DND-41 (cell line): ENCODE results near the gene TECRL.

Experiments used
- ATAC-seq: fragments of 200-7000 bp; cut with Tn5 transposase; 3 replicates; pipeline ENCODE4 v1.9.1; 2021; ENCODE audit warnings: low read depth; ENCODE audit not compliant: insufficient read depth
- DNase-seq: peaks from one replicate; pipeline ENCODE4 v3.0.0-alpha.2; 2020
- H2AFZ ChIP-seq: 2 replicates; pipeline ENCODE4 v1.6.0; 2012; ENCODE audit warnings: low read depth, low read length
- H3K27ac ChIP-seq: 2 replicates; pipeline ENCODE4 v1.5.1; 2012; ENCODE audit warnings: low read length, inconsistent platforms
- H3K27me3 ChIP-seq: fragments of 200-600 bp; sonication (generic); 2 replicates; pipeline ENCODE4 v1.6.0; 2012; ENCODE audit warnings: low read length, mild to moderate bottlenecking, inconsistent platforms; ENCODE audit not compliant: insufficient read depth, poor library complexity
- H3K36me3 ChIP-seq: 2 replicates; pipeline ENCODE4 v1.5.1; 2012; ENCODE audit warnings: low read length, inconsistent platforms; ENCODE audit not compliant: insufficient read depth
- H3K4me1 ChIP-seq: 2 replicates; pipeline ENCODE4 v1.5.1; 2012; ENCODE audit warnings: mild to moderate bottlenecking, low read length; ENCODE audit not compliant: insufficient read depth
- H3K4me2 ChIP-seq: 2 replicates; pipeline ENCODE4 v1.6.0; 2012; ENCODE audit warnings: mild to moderate bottlenecking, moderate library complexity, low read length, inconsistent platforms; ENCODE audit not compliant: insufficient read depth
- H3K4me3 ChIP-seq, 2 experiments: fragments of 200-600 bp in 1 of 2; shearing (Covaris generic) in 1 of 2; 2 replicates each; pipeline ENCODE4 v1.5.1; 2012 to 2016; ENCODE audit warnings: inconsistent platforms in 2 of 2, low read length in 2 of 2, mild to moderate bottlenecking in 2 of 2, low read depth in 1 of 2, moderate library complexity in 1 of 2
- H3K79me2 ChIP-seq: 2 replicates; pipeline ENCODE4 v1.6.0; 2012; ENCODE audit warnings: low read length, inconsistent platforms; ENCODE audit not compliant: insufficient read depth
- H3K9ac ChIP-seq: 2 replicates; pipeline ENCODE4 v1.6.0; 2012; ENCODE audit warnings: low read depth, mild to moderate bottlenecking, inconsistent platforms, low read length, moderate library complexity
- H3K9me3 ChIP-seq: 2 replicates; pipeline ENCODE4 v1.5.1; 2012; ENCODE audit warnings: low read length, moderate library complexity, mild to moderate bottlenecking, inconsistent platforms; ENCODE audit not compliant: insufficient read depth, severe bottlenecking
- H4K20me1 ChIP-seq: 2 replicates; pipeline ENCODE4 v1.6.0; 2012; ENCODE audit warnings: low read length; ENCODE audit not compliant: insufficient read depth
- EZH2 ChIP-seq: IDR thresholded peaks from 3 replicates; pipeline ENCODE4 v1.6.1; 2012; ENCODE audit warnings: borderline replicate concordance, low read depth, mild to moderate bottlenecking, moderate library complexity, low read length, inconsistent platforms; ENCODE audit not compliant: severe bottlenecking
- TF ChIP-seq, protein P1 (sequence below): IDR thresholded peaks from 2 replicates; pipeline ENCODE4 v1.5.1; 2012; ENCODE audit warnings: borderline replicate concordance, low read length, moderate library complexity, mild to moderate bottlenecking; ENCODE audit not compliant: poor library complexity, severe bottlenecking; ENCODE audit errors: extremely low read depth

The TECRL gene

DNA sequence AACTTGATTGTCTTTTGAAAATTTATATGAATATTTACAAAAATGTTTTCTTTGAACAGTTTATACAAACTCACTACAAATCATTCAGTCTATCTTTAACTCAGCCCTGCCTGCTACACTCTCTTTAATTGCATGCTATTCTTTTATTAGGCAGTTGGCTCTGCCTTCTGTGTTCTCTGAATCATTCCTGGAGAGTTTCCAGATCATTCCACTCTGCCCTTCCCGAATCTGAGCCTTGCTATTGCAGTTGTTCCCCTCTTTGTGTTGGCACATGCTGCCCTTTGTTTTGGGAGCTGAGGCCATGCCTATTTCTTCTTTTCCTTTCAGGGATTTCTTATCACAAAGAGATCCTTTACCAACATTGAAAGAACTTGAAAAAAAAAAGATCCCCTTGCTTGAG is 8.7 kb upstream of the TECRL start:
- DNase-seq (no peak), ATAC-seq (no peak)
- no peaks in the 10 kb centered on the region for H4K20me1 ChIP-seq
- no peaks in the 10 kb centered on the region for H3K9me3 ChIP-seq
- H3K27ac ChIP-seq = no peak overlapping the region
- H3K36me3 ChIP-seq = no peaks in the 10 kb centered on the region
- no peaks in the 10 kb centered on the region for H3K79me2 ChIP-seq
- TF ChIP-seq, protein P1, sequence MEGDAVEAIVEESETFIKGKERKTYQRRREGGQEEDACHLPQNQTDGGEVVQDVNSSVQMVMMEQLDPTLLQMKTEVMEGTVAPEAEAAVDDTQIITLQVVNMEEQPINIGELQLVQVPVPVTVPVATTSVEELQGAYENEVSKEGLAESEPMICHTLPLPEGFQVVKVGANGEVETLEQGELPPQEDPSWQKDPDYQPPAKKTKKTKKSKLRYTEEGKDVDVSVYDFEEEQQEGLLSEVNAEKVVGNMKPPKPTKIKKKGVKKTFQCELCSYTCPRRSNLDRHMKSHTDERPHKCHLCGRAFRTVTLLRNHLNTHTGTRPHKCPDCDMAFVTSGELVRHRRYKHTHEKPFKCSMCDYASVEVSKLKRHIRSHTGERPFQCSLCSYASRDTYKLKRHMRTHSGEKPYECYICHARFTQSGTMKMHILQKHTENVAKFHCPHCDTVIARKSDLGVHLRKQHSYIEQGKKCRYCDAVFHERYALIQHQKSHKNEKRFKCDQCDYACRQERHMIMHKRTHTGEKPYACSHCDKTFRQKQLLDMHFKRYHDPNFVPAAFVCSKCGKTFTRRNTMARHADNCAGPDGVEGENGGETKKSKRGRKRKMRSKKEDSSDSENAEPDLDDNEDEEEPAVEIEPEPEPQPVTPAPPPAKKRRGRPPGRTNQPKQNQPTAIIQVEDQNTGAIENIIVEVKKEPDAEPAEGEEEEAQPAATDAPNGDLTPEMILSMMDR = no peak
- no peak for TF ChIP-seq EZH2
- no peak overlapping the region for H3K4me3 ChIP-seq
- H2AFZ ChIP-seq = no peak overlapping the region
- no peaks in the 10 kb centered on the region for H3K27me3 ChIP-seq
- H3K4me2 ChIP-seq = no peak overlapping the region
- H3K9ac ChIP-seq = no peak overlapping the region
- H3K4me1 ChIP-seq = no peaks in the 10 kb centered on the region

DNA sequence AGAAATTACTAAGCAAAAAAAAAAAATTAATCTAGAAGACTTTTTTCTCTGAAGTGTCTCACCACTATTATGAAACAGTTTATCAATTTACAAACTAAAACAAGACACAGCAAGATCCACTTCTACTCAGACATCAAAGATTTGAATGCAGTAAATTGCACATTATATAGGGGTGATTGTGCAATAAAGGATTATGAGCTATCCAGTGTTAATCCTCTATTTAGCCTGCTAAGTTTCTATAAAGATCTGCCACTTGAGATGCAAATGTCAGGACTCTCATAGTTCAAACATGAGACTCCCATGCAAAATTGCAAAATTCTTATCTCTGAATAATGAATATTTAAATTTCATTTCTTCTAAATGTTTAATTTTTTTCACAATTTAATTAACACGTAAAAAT is 2.2 kb downstream of the TECRL start:
- TF ChIP-seq, protein P1 = no peak
- no peak for TF ChIP-seq EZH2
- H3K27me3 ChIP-seq = no peaks in the 10 kb centered on the region

DNA sequence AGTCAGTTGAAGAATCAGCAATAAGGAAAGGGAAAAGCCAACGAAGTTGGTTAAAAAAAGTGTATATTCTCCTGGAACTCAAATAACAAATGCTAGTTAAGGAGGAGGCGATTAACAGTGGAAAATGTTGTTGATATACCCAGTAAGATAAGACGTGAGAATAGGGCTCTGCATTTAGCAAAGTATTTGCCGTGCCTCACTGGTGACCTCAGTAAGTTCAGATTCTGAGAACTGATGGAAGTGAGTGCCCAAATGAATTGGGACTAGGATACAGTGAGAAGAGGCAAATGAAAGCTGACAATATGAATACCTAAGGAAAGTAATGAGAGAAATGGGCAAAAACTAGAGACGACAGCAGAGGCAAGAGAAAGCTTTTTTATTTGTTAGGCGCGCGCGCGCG is 3.5 kb downstream of the TECRL start:
- TF ChIP-seq EZH2 = no peak
- TF ChIP-seq, protein P1 = no peak
- Histone ChIP-seq H3K9me3 (no peaks in the 10 kb centered on the region), H3K4me2 (no peak overlapping the region), H3K4me1 (no peaks in the 10 kb centered on the region), H3K79me2 (no peaks in the 10 kb centered on the region), H3K36me3 (no peaks in the 10 kb centered on the region), H3K9ac (no peak overlapping the region), H3K27me3 (no peaks in the 10 kb centered on the region), H2AFZ (no peak overlapping the region), H3K27ac (no peak overlapping the region), H4K20me1 (no peaks in the 10 kb centered on the region), H3K4me3 (no peak overlapping the region)
- DNase-seq = no peak
- ATAC-seq = no peak

More for the DNA sequence above, 2.2 kb downstream of the TECRL start:
- no peak overlapping the region for H3K9ac ChIP-seq
- ATAC-seq (no peak), DNase-seq (no peak)
- no peaks in the 10 kb centered on the region for H3K4me1 ChIP-seq
- H3K4me3 ChIP-seq = no peak overlapping the region
- H3K36me3 ChIP-seq = no peaks in the 10 kb centered on the region
- H3K27ac ChIP-seq = no peak overlapping the region
- H2AFZ ChIP-seq = no peak overlapping the region
- no peak overlapping the region for H3K4me2 ChIP-seq
- H3K9me3 ChIP-seq = no peaks in the 10 kb centered on the region
- no peaks in the 10 kb centered on the region for H4K20me1 ChIP-seq
- H3K79me2 ChIP-seq = no peaks in the 10 kb centered on the region

DNA sequence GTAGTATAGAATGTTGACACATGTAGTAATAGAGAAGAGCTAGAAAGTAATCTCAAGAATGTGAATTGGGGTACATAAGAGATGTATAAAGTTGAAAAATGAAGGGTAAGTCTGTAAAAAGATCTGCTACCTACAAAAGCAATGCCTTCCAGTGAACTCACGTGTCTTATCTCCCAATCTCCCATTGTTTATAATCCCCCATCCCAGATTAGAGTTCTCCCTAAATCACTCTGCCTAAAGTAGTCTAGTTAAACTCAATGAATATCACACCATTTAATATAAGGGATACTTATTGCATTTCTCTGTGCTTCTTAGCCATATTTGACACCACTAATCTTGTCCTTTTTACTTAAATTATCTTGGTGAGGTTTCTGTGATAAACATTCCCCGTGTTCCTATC is 6.6 kb downstream of the TECRL start:
- H2AFZ ChIP-seq = no peak overlapping the region
- no peaks in the 10 kb centered on the region for H3K27me3 ChIP-seq
- no peaks in the 10 kb centered on the region for H3K4me1 ChIP-seq
- no peaks in the 10 kb centered on the region for H3K36me3 ChIP-seq
- no peak overlapping the region for H3K27ac ChIP-seq
- ATAC-seq (no peak), DNase-seq (no peak)
- TF ChIP-seq EZH2 = no peak
- TF ChIP-seq, protein P1 = no peak
- H3K79me2 ChIP-seq = no peaks in the 10 kb centered on the region
- no peaks in the 10 kb centered on the region for H3K9me3 ChIP-seq
- no peaks in the 10 kb centered on the region for H4K20me1 ChIP-seq
- H3K9ac ChIP-seq = no peak overlapping the region
- H3K4me3 ChIP-seq = no peak overlapping the region
- no peak overlapping the region for H3K4me2 ChIP-seq
